SJCRH30 (cell line): ENCODE measurements around the gene ANKFY1. TPM values are rescaled to one million over a fixed set of nuclear protein-coding genes. Genes with fewer than 3 reads are reported as not detected.
"Not testable (repeated sequence)": the region's sequence is repeated elsewhere in the genome, so short reads cannot be mapped to it uniquely, and the experiment has no call there.

ENCODE experiments used
- DNase-seq, 2 experiments: peaks; one replicate each; pipeline ENCODE4 v3.0.0-alpha.2; 2015 to 2020
- H3K27ac ChIP-seq: fragments of 250-450 bp; sonication (Bioruptor Pico); 2 replicates; pipeline ENCODE4 v1.5.1; 2020; ENCODE audit warnings: mild to moderate bottlenecking, moderate library complexity
- H3K27me3 ChIP-seq: fragments of 250-450 bp; sonication (Bioruptor Pico); 2 replicates; pipeline ENCODE4 v1.5.1; 2020; ENCODE audit warnings: mild to moderate bottlenecking, moderate library complexity
- H3K36me3 ChIP-seq: fragments of 250-450 bp; sonication (Bioruptor Pico); 2 replicates; pipeline ENCODE4 v1.5.1; 2020; ENCODE audit warnings: mild to moderate bottlenecking, moderate library complexity
- H3K4me1 ChIP-seq: fragments of 250-450 bp; sonication (Bioruptor Pico); 2 replicates; pipeline ENCODE4 v1.5.1; 2020; ENCODE audit warnings: mild to moderate bottlenecking, moderate library complexity
- H3K4me3 ChIP-seq: fragments of 250-450 bp; sonication (Bioruptor Pico); 2 replicates; pipeline ENCODE4 v1.5.1; 2020; ENCODE audit warnings: mild to moderate bottlenecking, moderate library complexity
- H3K9me3 ChIP-seq: fragments of 250-450 bp; sonication (Bioruptor Pico); replicated peaks from 2 replicates; pipeline ENCODE4 v1.5.1; 2020; ENCODE audit warnings: mild to moderate bottlenecking, moderate library complexity
- total RNA-seq: library from RNA; depleted of rRNA; stranded (reverse); fragments of >200 nt; shearing (Covaris generic); gene quantifications from 2 replicates; pipeline ENCODE4 v1.2.3, GENCODE V29; 2014

ANKFY1 gene
- total RNA-seq, 1 experiment from 2014 or later: 18.0 TPM

GRCh38 chr17:4154201-4154600 is 109.6 kb downstream of the ANKFY1 start:
- no peak overlapping the region for H3K27ac ChIP-seq
- H3K9me3 ChIP-seq: no peaks in the 10 kb centered on the region
- H3K4me1 ChIP-seq: no peaks in the 10 kb centered on the region
- no peaks in the 10 kb centered on the region for H3K27me3 ChIP-seq
- H3K36me3 ChIP-seq: no peaks in the 10 kb centered on the region
- H3K4me3 ChIP-seq: no peak overlapping the region
- no peak for DNase-seq

- no peaks in the 10 kb centered on the region for H3K9me3 ChIP-seq
- H3K4me3 ChIP-seq: no peak overlapping the region
- H3K4me1 ChIP-seq: no peaks in the 10 kb centered on the region
- H3K27ac ChIP-seq: no peak overlapping the region
- H3K27me3 ChIP-seq: no peaks in the 10 kb centered on the region
- H3K36me3 ChIP-seq: no peaks in the 10 kb centered on the region
- no peak for DNase-seq
Observed at GRCh38 chr17:4152471-4152870, 111.3 kb downstream of the ANKFY1 start.

- no peaks in the 10 kb centered on the region for H3K4me1 ChIP-seq
- H3K27ac ChIP-seq: no peak overlapping the region
- H3K4me3 ChIP-seq: no peak overlapping the region
- no peaks in the 10 kb centered on the region for H3K9me3 ChIP-seq
- H3K27me3 ChIP-seq: no peaks in the 10 kb centered on the region
- DNase-seq: no peak
- H3K36me3 ChIP-seq: no peaks in the 10 kb centered on the region
Observed at GRCh38 chr17:4150096-4150495, 113.7 kb downstream of the ANKFY1 start.

GRCh38 chr17:4148611-4149308 is 115.0 kb downstream of the ANKFY1 start:
- DNase-seq: no peak
- Histone ChIP-seq H3K4me1 (0 out of 2 replicates have a peak, but pooled peaks cover 2% of the 10 kb centered on the region), H3K4me3 (no peak overlapping the region), H3K27ac (no peak overlapping the region), H3K27me3 (no peaks in the 10 kb centered on the region), H3K9me3 (no peaks in the 10 kb centered on the region), H3K36me3 (no peaks in the 10 kb centered on the region)

- H3K27me3 ChIP-seq: no peaks in the 10 kb centered on the region
- H3K36me3 ChIP-seq: no peaks in the 10 kb centered on the region
- no peak for DNase-seq
- no peak overlapping the region for H3K4me3 ChIP-seq
- no peak overlapping the region for H3K27ac ChIP-seq
- no peaks in the 10 kb centered on the region for H3K9me3 ChIP-seq
- H3K4me1 ChIP-seq: 0 out of 2 replicates have a peak, but pooled peaks cover 2% of the 10 kb centered on the region
Observed at GRCh38 chr17:4147751-4148310, 115.9 kb downstream of the ANKFY1 start.

GRCh38 chr17:4146641-4147040 is 117.1 kb downstream of the ANKFY1 start:
- DNase-seq: no peak
- H3K4me3 ChIP-seq: no peak overlapping the region
- H3K9me3 ChIP-seq: no peaks in the 10 kb centered on the region
- 0 out of 2 replicates have a peak, but pooled peaks cover 2% of the 10 kb centered on the region for H3K4me1 ChIP-seq
- no peaks in the 10 kb centered on the region for H3K36me3 ChIP-seq
- no peak overlapping the region for H3K27ac ChIP-seq
- H3K27me3 ChIP-seq: no peaks in the 10 kb centered on the region

GRCh38 chr17:4144422-4144747 is 119.4 kb downstream of the ANKFY1 start:
- Histone ChIP-seq H3K4me3 (peak overlapping the region; percentile 69), H3K9me3 (no peaks in the 10 kb centered on the region), H3K27me3 (no peaks in the 10 kb centered on the region), H3K36me3 (no peaks in the 10 kb centered on the region), H3K4me1 (0 out of 2 replicates have a peak, but pooled peaks cover 2% of the 10 kb centered on the region), H3K27ac (no peak overlapping the region; the same call in 1 of the 2 replicates)
- DNase-seq: no peak

- H3K27me3 ChIP-seq: no peaks in the 10 kb centered on the region
- H3K4me3 ChIP-seq: peak overlapping the region; percentile 69
- H3K36me3 ChIP-seq: no peaks in the 10 kb centered on the region
- peak; percentile 84 to 87 for DNase-seq
- H3K9me3 ChIP-seq: no peaks in the 10 kb centered on the region
- H3K27ac ChIP-seq: peak overlapping the region; percentile 70
- 0 out of 2 replicates have a peak, but pooled peaks cover 2% of the 10 kb centered on the region for H3K4me1 ChIP-seq
Observed at GRCh38 chr17:4143563-4144421, 120.0 kb downstream of the ANKFY1 start.

- DNase-seq: peak; percentile 11 to 21
- Histone ChIP-seq H3K27me3 (no peaks in the 10 kb centered on the region), H3K4me3 (peak overlapping the region; percentile 69), H3K27ac (peak overlapping the region; percentile 70; the same call in 1 of the 2 replicates), H3K4me1 (0 out of 2 replicates have a peak, but pooled peaks cover 2% of the 10 kb centered on the region), H3K36me3 (no peaks in the 10 kb centered on the region), H3K9me3 (no peaks in the 10 kb centered on the region)
Observed at GRCh38 chr17:4142107-4142900, 121.5 kb downstream of the ANKFY1 start.

- no peaks in the 10 kb centered on the region for H3K27me3 ChIP-seq
- no peak overlapping the region for H3K4me3 ChIP-seq
- H3K36me3 ChIP-seq: no peaks in the 10 kb centered on the region
- H3K27ac ChIP-seq: no peak overlapping the region
- 0 out of 2 replicates have a peak, but pooled peaks cover 2% of the 10 kb centered on the region for H3K4me1 ChIP-seq
- DNase-seq: no peak
- H3K9me3 ChIP-seq: no peaks in the 10 kb centered on the region
Observed at GRCh38 chr17:4140125-4140524, 123.7 kb downstream of the ANKFY1 start.

GRCh38 chr17:4138906-4139526 is 124.8 kb downstream of the ANKFY1 start:
- not testable (repeated sequence) for H3K36me3 ChIP-seq, H3K9me3 ChIP-seq, H3K4me1 ChIP-seq, H3K4me3 ChIP-seq, DNase-seq, H3K27me3 ChIP-seq, H3K27ac ChIP-seq

- no peak overlapping the region for H3K4me3 ChIP-seq
- H3K27me3 ChIP-seq: no peaks in the 10 kb centered on the region
- no peaks in the 10 kb centered on the region for H3K4me1 ChIP-seq
- H3K9me3 ChIP-seq: no peaks in the 10 kb centered on the region
- H3K27ac ChIP-seq: no peak overlapping the region
- no peaks in the 10 kb centered on the region for H3K36me3 ChIP-seq
- no peak for DNase-seq
Observed at GRCh38 chr17:4136373-4136772, 127.4 kb downstream of the ANKFY1 start.

GRCh38 chr17:4135489-4135888 is 128.3 kb downstream of the ANKFY1 start:
- no peak overlapping the region for H3K27ac ChIP-seq
- no peaks in the 10 kb centered on the region for H3K36me3 ChIP-seq
- H3K4me1 ChIP-seq: no peaks in the 10 kb centered on the region
- H3K9me3 ChIP-seq: no peaks in the 10 kb centered on the region
- no peaks in the 10 kb centered on the region for H3K27me3 ChIP-seq
- H3K4me3 ChIP-seq: no peak overlapping the region
- no peak for DNase-seq

- Histone ChIP-seq H3K4me1 (no peaks in the 10 kb centered on the region), H3K36me3 (no peaks in the 10 kb centered on the region), H3K9me3 (no peaks in the 10 kb centered on the region), H3K27ac (no peak overlapping the region), H3K4me3 (no peak overlapping the region), H3K27me3 (no peaks in the 10 kb centered on the region)
- no peak for DNase-seq
Observed at GRCh38 chr17:4134721-4135120, 129.1 kb downstream of the ANKFY1 start.
